K562 treated with DMSO at 1 percent for 4 hours (cell line): ENCODE measurements around the gene MACROD1. TPM values are rescaled to one million over a fixed set of nuclear protein-coding genes. Genes with fewer than 3 reads are reported as not detected.

Experiments
- total RNA-seq: library from RNA; unstranded; fragments of 300-600 nt; gene quantifications from 2 replicates; pipeline ENCODE4 v1.2.3, GENCODE V29; 2022; ENCODE audit not compliant: insufficient read depth

MACROD1 gene
- 126 and 144 TPM in 2 replicates for total RNA-seq

GRCh38 chr11:64165842-64166635 lies at the start of gene MACROD1:
MACROD1 (minus strand) TSS chr11:64166113; CDS start chr11:64165994, 119 bp downstream.

DNA sequence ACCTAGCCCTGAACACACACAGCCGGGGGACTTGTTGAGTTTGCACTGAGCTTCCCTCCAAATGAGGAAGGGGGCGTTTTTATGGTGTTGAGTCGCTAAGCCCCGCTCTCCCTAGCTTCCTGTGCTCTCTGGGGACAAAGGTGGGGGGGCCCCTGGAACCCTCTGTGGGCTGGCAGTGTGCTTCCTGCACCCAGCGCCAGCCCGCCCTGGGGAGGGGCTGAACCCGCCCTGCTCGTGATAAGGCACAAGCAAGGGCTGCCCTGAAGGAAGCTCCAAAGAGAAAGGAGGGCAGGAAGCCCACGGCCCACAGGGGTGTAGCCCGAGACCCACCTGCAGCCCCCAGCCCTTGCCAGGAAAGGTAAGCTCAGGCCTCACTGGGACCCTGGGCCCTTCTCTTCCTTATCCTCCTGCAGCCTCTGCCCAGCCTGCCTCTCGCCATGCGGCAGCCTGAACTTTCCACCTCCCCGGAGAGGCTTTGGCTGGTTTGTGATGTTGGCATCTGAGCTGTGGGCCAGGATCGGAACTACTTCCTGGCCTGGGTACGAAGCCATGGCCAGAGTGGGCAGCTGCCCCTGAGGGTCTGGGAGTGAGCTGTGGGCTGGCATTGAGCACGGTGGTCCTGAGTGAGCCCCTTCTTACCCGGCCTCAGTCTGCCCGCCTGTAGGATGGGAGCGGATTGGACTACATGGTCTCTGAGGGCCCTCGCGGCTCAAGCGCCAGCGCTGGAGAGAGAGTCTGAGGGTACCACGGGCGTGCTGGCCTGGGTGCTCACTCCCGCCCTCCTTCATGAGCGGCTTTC lies 40.7 kb upstream of the MACROD1 start, which contains the start of gene FERMT3:
Gene FERMT3, plus strand, starts transcription at position 265 of the 799 bp plus-strand sequence. CDS start 644 bp downstream, outside the sequence.

GRCh38 chr11:64185693-64186491 lies 20.0 kb upstream of the MACROD1 start, which contains the start of gene STIP1:
STIP1 (plus strand) TSS chr11:64186171; CDS start chr11:64186262, 91 bp downstream.

DNA sequence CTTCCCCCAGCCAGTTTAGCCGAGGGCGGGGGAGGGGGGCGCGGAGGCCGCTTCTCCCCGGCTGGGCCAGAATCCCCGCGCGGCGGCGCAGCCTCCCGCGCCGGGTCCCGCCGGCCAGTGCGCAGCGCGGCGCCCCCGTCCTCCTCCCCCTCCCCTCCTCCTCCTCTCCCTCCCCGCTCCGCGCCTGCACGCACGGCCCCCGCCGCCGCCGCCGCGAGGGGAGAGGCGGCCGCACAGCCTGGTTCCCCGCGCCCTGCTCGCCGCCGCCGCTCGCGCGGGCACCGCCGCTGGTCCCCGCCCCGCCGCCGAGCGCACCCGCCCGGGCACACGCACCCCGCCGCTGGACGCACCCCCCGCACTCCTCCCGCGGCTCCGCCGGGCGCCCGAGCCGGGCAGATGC lies 130.3 kb downstream of the MACROD1 start, which contains the start of gene FLRT1:
Gene FLRT1, plus strand, starts transcription at position 356 of the 400 bp plus-strand sequence. CDS start 80,337 bp downstream, outside the sequence.

DNA sequence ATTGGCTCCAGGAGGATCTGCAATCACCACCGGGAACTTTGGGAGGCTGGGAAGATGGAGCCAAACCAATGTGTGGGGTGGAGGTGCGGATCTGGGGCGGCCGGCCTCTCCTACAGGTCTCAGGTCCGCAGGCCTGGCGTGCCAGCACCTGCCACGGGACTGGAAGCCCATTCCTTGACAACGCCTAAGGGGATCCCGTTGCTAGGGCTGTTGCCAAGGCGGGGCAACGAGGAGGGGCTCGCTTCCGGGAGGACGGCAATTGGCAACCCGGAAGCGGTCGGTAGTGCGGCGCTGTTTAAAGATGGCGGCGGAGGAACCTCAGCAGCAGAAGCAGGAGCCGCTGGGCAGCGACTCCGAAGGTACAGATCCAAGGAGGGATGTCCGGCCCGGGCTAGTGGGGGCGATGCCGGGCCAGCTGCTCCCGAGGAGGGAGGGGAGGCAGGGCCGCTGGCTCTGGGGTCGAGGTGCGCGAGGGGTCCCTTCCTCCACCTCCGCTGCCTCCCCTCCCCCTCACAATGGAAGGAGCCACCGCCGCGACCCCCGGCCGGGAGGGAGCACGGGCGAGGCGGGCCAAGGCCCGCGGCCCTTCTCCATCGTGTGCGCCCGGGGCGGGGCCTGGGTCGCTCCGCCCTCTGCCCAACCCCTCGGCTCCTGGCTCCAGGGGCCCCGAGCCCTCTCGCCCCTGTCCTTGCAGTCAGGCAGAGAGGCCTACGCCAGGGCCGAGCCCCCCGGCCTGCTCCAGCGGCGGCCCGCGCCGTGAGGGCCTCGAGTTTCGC lies 179.6 kb downstream of the MACROD1 start, which contains the start of gene OTUB1:
Gene OTUB1, plus strand, starts transcription at position 283 of the 776 bp plus-strand sequence. Its CDS starts 19 bp downstream, at position 302.

GRCh38 chr11:63974259-63975143 lies 191.4 kb downstream of the MACROD1 start, which contains the start of gene COX8A:
COX8A (plus strand) TSS chr11:63974620; CDS start chr11:63974681, 61 bp downstream.

Other genes with a start within 250 kb of the MACROD1 start
- 3.0 and 4.9 TPM in 2 replicates for gene RCOR2, start 248.9 kb downstream of the MACROD1 start, total RNA-seq
- gene NAA40, start 227.1 kb downstream of the MACROD1 start, total RNA-seq, result 9.7 and 16.5 TPM in 2 replicates
- gene COX8A, start 191.5 kb downstream of the MACROD1 start, total RNA-seq, result 987 and 993 TPM in 2 replicates
- 72.2 and 80.7 TPM in 2 replicates for gene OTUB1, start 179.7 kb downstream of the MACROD1 start, total RNA-seq
- 0.28 and 0.60 TPM in 2 replicates for gene FLRT1, start 130.2 kb downstream of the MACROD1 start, total RNA-seq
- gene STIP1, start 20.1 kb upstream of the MACROD1 start, total RNA-seq, result 278 and 310 TPM in 2 replicates
- gene FERMT3, start 40.6 kb upstream of the MACROD1 start, total RNA-seq, result 227 and 242 TPM in 2 replicates
- 29.0 and 32.8 TPM in 2 replicates for gene TRPT1, start 60.1 kb upstream of the MACROD1 start, total RNA-seq
- gene NUDT22, start 60.2 kb upstream of the MACROD1 start, total RNA-seq, result 68.2 and 78.4 TPM in 2 replicates
- gene DNAJC4, start 64.4 kb upstream of the MACROD1 start, total RNA-seq, result 68.1 and 69.1 TPM in 2 replicates
- 119 and 133 TPM in 2 replicates for gene VEGFB, start 68.5 kb upstream of the MACROD1 start, total RNA-seq
- gene FKBP2, start 75.0 kb upstream of the MACROD1 start, total RNA-seq, result 112 and 126 TPM in 2 replicates
- 211 and 214 TPM in 2 replicates for gene PPP1R14B, start 80.8 kb upstream of the MACROD1 start, total RNA-seq
- gene PLCB3, start 85.4 kb upstream of the MACROD1 start, total RNA-seq, result 26.1 and 27.4 TPM in 2 replicates
- gene BAD, start 118.6 kb upstream of the MACROD1 start, total RNA-seq, result 77.3 and 77.9 TPM in 2 replicates
- gene GPR137, start 119.7 kb upstream of the MACROD1 start, total RNA-seq, result 38.8 and 45.2 TPM in 2 replicates
- gene KCNK4, start 125.2 kb upstream of the MACROD1 start, total RNA-seq, result not detected in 2 replicates
- 6.3 and 7.1 TPM in 2 replicates for gene CATSPERZ, start 134.2 kb upstream of the MACROD1 start, total RNA-seq
- gene ESRRA, start 139.4 kb upstream of the MACROD1 start, total RNA-seq, result 78.5 and 98.4 TPM in 2 replicates
- 319 and 411 TPM in 2 replicates for gene TRMT112, start 151.4 kb upstream of the MACROD1 start, total RNA-seq
- gene PRDX5, start 152.0 kb upstream of the MACROD1 start, total RNA-seq, result 455 and 541 TPM in 2 replicates
- 19.2 and 19.4 TPM in 2 replicates for gene CCDC88B, start 174.1 kb upstream of the MACROD1 start, total RNA-seq
- 25.4 and 30.5 TPM in 2 replicates for gene RPS6KA4, start 193.0 kb upstream of the MACROD1 start, total RNA-seq